Measurements from ENCODE around the gene PNMA6E.
"Not testable (repeated sequence)": the region's sequence is repeated elsewhere in the genome, so short reads cannot be mapped to it uniquely, and the experiment has no call there.

Gene PNMA6E

GRCh38 chrX:153386097-153386496 is 15.1 kb downstream of the PNMA6E start (continued):
- TF ChIP-seq CREB5 (CRISPR knock-in tag; IDR thresholded peaks at IDR 0.05; ENCODE audit: low read depth) = no peak

DNA sequence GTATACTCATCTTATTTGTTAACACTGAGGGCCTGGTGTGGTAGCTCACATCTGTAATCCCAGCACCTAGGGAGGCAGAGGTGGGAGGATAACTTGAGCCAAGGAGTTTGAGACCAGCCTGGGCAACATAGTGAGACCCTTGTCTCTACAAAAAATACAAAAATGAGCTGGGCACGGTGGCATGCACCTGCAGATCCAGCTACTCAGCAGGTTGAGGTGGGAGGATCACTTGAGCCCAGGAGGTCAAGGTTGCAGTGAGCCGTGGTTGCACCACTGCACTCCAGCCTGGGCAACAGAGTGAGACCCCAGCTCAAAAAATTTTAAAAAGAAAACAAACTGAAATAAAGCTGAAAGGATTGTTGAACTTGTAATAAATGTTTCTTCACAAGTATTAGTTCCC is 16.2 kb downstream of the PNMA6E start:
- not testable (repeated sequence) for ATAC-seq

- ATAC-seq = no peak
- TF ChIP-seq ZFP3 (CRISPR knock-in tag; IDR thresholded peaks at IDR 0.05) (no peak), SNAI2 (CRISPR knock-in tag; IDR thresholded peaks at IDR 0.05) (no peak), GLIS3 (CRISPR knock-in tag; IDR thresholded peaks at IDR 0.05) (no peak), ZNF8 (CRISPR knock-in tag; IDR thresholded peaks at IDR 0.05) (no peak), TCF4 (CRISPR knock-in tag; IDR thresholded peaks at IDR 0.05; ENCODE audit: borderline replicate concordance) (no peak), ISL1 (CRISPR knock-in tag; IDR thresholded peaks at IDR 0.05) (no peak), ZFP30 (CRISPR knock-in tag; IDR thresholded peaks at IDR 0.05) (no peak)
- TF ChIP-seq, protein P1, sequence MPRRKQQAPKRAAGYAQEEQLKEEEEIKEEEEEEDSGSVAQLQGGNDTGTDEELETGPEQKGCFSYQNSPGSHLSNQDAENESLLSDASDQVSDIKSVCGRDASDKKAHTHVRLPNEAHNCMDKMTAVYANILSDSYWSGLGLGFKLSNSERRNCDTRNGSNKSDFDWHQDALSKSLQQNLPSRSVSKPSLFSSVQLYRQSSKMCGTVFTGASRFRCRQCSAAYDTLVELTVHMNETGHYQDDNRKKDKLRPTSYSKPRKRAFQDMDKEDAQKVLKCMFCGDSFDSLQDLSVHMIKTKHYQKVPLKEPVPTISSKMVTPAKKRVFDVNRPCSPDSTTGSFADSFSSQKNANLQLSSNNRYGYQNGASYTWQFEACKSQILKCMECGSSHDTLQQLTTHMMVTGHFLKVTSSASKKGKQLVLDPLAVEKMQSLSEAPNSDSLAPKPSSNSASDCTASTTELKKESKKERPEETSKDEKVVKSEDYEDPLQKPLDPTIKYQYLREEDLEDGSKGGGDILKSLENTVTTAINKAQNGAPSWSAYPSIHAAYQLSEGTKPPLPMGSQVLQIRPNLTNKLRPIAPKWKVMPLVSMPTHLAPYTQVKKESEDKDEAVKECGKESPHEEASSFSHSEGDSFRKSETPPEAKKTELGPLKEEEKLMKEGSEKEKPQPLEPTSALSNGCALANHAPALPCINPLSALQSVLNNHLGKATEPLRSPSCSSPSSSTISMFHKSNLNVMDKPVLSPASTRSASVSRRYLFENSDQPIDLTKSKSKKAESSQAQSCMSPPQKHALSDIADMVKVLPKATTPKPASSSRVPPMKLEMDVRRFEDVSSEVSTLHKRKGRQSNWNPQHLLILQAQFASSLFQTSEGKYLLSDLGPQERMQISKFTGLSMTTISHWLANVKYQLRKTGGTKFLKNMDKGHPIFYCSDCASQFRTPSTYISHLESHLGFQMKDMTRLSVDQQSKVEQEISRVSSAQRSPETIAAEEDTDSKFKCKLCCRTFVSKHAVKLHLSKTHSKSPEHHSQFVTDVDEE (CRISPR knock-in tag; IDR thresholded peaks at IDR 0.05) = no peak
Observed at GRCh38 chrX:153384390-153384789, 16.8 kb downstream of the PNMA6E start.

- TF ChIP-seq, protein P2, sequence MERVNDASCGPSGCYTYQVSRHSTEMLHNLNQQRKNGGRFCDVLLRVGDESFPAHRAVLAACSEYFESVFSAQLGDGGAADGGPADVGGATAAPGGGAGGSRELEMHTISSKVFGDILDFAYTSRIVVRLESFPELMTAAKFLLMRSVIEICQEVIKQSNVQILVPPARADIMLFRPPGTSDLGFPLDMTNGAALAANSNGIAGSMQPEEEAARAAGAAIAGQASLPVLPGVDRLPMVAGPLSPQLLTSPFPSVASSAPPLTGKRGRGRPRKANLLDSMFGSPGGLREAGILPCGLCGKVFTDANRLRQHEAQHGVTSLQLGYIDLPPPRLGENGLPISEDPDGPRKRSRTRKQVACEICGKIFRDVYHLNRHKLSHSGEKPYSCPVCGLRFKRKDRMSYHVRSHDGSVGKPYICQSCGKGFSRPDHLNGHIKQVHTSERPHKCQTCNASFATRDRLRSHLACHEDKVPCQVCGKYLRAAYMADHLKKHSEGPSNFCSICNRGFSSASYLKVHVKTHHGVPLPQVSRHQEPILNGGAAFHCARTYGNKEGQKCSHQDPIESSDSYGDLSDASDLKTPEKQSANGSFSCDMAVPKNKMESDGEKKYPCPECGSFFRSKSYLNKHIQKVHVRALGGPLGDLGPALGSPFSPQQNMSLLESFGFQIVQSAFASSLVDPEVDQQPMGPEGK (CRISPR knock-in tag; IDR thresholded peaks at IDR 0.05; ENCODE audit: borderline replicate concordance) = no peak
- ATAC-seq = no peak
Observed at GRCh38 chrX:153382563-153383482, 18.3 kb downstream of the PNMA6E start.

- ATAC-seq = peak; percentile 78
- TF ChIP-seq, protein P1 (CRISPR knock-in tag; IDR thresholded peaks at IDR 0.05) = no peak
- no peak for TF ChIP-seq ZNF8 (CRISPR knock-in tag; IDR thresholded peaks at IDR 0.05)
- TF ChIP-seq PPARA (CRISPR knock-in tag; IDR thresholded peaks at IDR 0.05; ENCODE audit: borderline replicate concordance) = no peak
- TF ChIP-seq BACH2 (CRISPR knock-in tag; IDR thresholded peaks at IDR 0.05; ENCODE audit: borderline replicate concordance) = no peak
- TF ChIP-seq, protein P3, sequence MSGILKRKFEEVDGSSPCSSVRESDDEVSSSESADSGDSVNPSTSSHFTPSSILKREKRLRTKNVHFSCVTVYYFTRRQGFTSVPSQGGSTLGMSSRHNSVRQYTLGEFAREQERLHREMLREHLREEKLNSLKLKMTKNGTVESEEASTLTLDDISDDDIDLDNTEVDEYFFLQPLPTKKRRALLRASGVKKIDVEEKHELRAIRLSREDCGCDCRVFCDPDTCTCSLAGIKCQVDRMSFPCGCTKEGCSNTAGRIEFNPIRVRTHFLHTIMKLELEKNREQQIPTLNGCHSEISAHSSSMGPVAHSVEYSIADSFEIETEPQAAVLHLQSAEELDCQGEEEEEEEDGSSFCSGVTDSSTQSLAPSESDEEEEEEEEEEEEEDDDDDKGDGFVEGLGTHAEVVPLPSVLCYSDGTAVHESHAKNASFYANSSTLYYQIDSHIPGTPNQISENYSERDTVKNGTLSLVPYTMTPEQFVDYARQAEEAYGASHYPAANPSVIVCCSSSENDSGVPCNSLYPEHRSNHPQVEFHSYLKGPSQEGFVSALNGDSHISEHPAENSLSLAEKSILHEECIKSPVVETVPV (CRISPR knock-in tag; IDR thresholded peaks at IDR 0.05) = no peak
- TF ChIP-seq SNAI2 (CRISPR knock-in tag; IDR thresholded peaks at IDR 0.05) = no peak
- no peak for TF ChIP-seq ZNF70 (CRISPR knock-in tag; IDR thresholded peaks at IDR 0.05)
- TF ChIP-seq ZFP3 (CRISPR knock-in tag; IDR thresholded peaks at IDR 0.05) = no peak
- no peak for TF ChIP-seq ZFP30 (CRISPR knock-in tag; IDR thresholded peaks at IDR 0.05)
- no peak for TF ChIP-seq CSDC2 (CRISPR knock-in tag; IDR thresholded peaks at IDR 0.05)
- TF ChIP-seq ARNTL (CRISPR knock-in tag; IDR thresholded peaks at IDR 0.05; ENCODE audit: borderline replicate concordance, low read depth) = no peak
- no peak for TF ChIP-seq ESRRG (CRISPR knock-in tag; IDR thresholded peaks at IDR 0.05)
- no peak for TF ChIP-seq RARB (CRISPR knock-in tag; IDR thresholded peaks at IDR 0.05)
- TF ChIP-seq CREB5 (CRISPR knock-in tag; IDR thresholded peaks at IDR 0.05; ENCODE audit: low read depth) = no peak
- TF ChIP-seq ZNF565 (CRISPR knock-in tag; conservative IDR thresholded peaks at IDR 0.05; ENCODE audit: low read depth) = no peak
- no peak for TF ChIP-seq TCF4 (CRISPR knock-in tag; IDR thresholded peaks at IDR 0.05; ENCODE audit: borderline replicate concordance)
- no peak for TF ChIP-seq OSR1 (CRISPR knock-in tag; IDR thresholded peaks at IDR 0.05)
Observed at GRCh38 chrX:153381684-153382532, 19.2 kb downstream of the PNMA6E start.
